Forelimb muscle (tissue), 1 donor: ENCODE data around the gene STAT4. TPM values are rescaled to one million over a fixed set of nuclear protein-coding genes. Genes with fewer than 3 reads are reported as not detected.
A peak's percentile ranks its signal among the peaks of the same experiment; 100 is the strongest.

Source experiments
- DNase-seq: peaks from one replicate; pipeline ENCODE4 v3.0.0-alpha.2; 2013; ENCODE audit warnings: low read depth
- polyA plus RNA-seq: library from polyadenylated mRNA; unstranded; fragments of 120-200 nt; gene quantifications from one replicate; pipeline ENCODE4 v1.2.1, GENCODE V29; 2013; ENCODE audit not compliant: insufficient read length

The STAT4 gene
- polyA plus RNA-seq, 1 donor = 1.7 TPM

GRCh38 chr2:191045141-191045540 lies 105.7 kb downstream of the STAT4 start:
- DNase-seq = no peak

DNA sequence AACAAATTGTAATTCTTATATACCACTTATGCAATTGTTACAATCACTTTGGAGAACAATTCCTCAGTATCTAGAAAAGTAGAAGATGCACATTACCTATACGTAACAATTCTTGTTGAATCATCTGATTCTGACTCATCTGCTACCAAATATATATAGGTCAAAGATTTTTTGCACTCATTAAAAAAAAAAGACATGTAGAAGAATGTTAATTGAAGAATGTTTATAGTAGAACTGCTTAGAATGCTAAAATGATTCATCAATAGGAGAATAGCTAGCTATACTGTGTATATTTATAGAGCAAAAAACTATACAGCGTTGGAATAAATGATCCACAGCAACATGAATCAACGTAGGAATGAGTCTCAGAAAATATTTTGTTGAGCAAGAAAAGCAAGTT lies 107.4 kb downstream of the STAT4 start:
- no peak for DNase-seq

- DNase-seq = no peak
Observed at GRCh38 chr2:191041418-191042161, 109.2 kb downstream of the STAT4 start.

- DNase-seq = no peak
Observed at GRCh38 chr2:191039616-191040015, 111.2 kb downstream of the STAT4 start.

GRCh38 chr2:191038741-191039140 lies 112.1 kb downstream of the STAT4 start:
- DNase-seq = no peak

DNA sequence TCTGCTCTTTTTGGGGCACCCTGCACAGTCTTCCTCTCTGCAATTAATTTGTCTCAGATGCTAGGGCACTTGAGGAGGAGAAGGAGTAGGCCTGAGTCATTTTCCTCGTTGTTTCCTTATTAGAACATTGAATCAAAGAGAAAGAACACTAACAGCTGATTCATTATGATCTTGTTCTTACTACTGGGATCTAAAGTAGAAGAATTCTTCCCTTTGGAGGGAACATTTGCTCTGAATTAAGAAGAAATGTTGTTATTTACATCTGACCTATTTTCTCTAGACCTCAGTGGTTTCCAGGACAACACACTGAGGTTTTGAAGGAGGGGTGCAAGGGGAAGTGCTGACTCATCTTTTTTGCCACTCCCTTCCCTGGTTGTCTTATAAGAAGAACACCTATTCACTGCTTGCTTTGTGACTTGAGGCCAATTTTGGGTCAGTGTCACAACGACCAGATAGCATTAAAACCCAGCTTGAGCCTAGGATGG lies 112.5 kb downstream of the STAT4 start:
- no peak for DNase-seq

- no peak for DNase-seq
Observed at GRCh38 chr2:191037351-191037750, 113.4 kb downstream of the STAT4 start.

DNA sequence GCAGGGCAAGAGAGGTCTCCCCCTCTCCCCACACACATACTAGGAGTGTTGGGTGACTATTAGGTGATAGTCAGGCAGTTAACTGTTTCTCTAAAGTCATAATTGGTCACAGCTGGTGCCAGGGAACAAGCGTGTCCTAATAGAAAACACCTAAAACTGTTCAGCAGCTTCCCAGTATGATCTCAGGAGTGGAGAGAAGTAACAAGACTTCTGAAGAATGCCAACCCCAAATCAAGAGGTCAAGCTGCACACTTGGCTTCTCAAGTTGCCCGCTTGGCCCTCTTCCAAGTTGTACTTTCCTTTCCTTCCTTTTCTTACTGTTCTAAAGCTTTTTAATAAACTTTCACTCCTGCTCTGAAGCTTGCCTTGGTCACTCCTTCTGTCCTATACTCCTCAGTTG lies 114.4 kb downstream of the STAT4 start:
- no peak for DNase-seq

GRCh38 chr2:191032588-191033429 lies 118.0 kb downstream of the STAT4 start:
- no peak for DNase-seq

GRCh38 chr2:191031256-191031655 lies 119.5 kb downstream of the STAT4 start:
- DNase-seq = no peak

GRCh38 chr2:191030521-191031154 lies 120.2 kb downstream of the STAT4 start:
- no peak for DNase-seq

DNA sequence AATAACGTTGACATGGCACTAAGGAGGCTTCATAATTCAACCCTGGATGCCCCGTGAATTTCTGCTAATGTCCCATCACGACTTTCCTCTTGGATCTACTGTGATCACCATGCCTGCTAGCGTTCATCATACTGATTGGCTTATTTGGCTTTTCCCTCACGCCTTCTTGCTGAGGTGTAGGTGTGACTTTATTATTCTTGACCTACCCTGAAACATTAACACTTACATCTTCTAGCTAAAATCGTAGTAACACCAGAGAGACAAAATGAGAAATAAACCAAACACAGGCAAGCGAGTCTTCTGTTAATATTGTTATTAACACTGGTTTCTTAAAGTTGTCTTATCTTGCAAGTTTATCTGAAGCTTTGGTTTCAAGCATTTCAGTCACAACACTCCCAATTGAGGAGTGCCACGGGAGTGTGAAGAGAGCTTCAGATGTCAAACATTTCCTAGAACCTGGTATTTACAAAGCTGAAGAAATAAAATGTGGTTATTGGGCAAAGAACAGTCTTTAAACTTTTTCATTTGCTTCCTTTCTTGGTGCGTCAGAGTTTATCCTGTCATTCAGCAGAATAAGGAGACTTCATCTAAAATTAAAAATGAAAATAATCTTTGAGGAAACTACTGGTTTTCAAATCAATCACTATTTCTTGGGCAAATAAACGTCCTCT lies 121.4 kb downstream of the STAT4 start:
- DNase-seq = no peak

- DNase-seq = no peak
Observed at GRCh38 chr2:191026377-191026776, 124.4 kb downstream of the STAT4 start.

GRCh38 chr2:191025135-191025534 lies 125.7 kb downstream of the STAT4 start:
- no peak for DNase-seq

DNA sequence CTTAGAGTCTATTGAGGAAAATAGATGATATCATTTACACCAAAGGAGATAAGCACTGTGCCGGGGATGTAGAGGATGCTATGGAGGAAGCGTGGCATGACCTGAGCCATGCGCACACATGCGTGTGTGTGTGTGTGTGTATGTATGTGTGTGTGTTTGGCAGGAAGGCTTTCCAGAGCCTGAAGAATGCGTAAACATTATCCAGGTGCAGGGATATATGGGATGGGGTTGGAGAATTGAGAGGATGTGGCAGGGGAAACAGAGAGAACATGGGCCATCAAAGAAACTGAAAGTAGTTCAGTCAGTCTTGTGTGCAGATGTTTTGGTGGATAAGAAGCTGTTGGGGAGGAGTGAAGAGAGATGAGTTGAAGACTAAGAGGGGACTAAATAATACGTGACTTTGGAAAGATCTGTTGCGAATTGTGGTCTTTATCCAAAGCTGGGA lies 127.5 kb downstream of the STAT4 start:
- DNase-seq = no peak

- no peak for DNase-seq
Observed at GRCh38 chr2:191020742-191021381, 129.9 kb downstream of the STAT4 start.

DNA sequence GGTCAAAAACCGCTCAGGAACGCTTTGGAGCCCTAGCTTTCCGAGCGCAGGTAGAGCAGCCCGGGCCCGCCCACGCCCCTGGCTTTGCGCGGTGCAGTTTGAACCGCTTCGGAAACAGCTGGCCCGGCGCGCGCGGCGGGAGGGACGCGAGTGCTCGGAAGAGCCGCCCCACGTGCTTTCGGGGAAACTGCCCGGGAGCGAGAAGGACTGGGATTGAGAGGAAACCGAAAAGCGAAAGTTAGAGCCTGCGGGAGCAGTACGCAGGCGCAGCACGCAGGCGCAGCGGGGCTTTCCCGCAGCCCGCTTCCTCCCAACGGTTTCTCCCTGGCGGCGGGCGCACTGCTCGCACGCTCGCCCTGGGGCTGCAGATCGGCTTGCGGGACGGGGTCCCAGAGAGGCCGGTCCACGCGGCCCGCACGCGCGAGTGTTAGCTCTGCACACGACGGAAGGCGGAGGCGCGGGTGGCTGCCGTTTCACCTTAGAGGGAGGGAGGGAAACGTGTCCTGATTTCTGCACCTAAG lies 130.5 kb downstream of the STAT4 start:
- peak; percentile 92 for DNase-seq

GRCh38 chr2:191019376-191019775 lies 131.4 kb downstream of the STAT4 start:
- DNase-seq = no peak

DNA sequence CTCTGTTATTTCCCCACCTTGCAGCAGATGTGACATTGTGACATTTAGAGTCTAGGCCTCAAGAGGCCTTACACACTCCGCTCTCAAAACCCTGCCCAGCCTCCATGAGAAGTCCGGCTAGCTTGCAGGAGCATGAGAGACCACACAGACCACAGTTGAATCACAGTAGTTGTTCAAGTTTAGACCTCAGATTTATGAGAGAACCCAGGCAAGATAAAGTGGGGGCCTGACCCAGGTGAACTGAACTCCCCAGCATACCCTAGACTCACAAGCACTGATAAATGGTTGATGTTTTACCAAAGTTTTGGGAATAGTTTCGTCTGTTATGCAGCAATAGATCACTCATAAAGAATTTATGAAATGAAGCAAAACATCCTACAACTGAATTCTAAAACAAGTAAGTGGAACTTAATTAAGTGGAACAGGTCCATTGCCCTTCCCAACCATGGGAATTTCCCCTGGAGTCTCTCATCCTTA lies 132.1 kb downstream of the STAT4 start:
- no peak for DNase-seq

GRCh38 chr2:191018048-191018447 lies 132.7 kb downstream of the STAT4 start:
- DNase-seq = no peak

GRCh38 chr2:191015831-191016230 lies 135.0 kb downstream of the STAT4 start:
- DNase-seq = no peak
